ENCODE results near the gene TET2. TPM values are rescaled to one million over a fixed set of nuclear protein-coding genes. Genes with fewer than 3 reads are reported as not detected.

Gene TET2
- total RNA-seq, 1 experiment from 2014 or later: 3.4 TPM

DNA sequence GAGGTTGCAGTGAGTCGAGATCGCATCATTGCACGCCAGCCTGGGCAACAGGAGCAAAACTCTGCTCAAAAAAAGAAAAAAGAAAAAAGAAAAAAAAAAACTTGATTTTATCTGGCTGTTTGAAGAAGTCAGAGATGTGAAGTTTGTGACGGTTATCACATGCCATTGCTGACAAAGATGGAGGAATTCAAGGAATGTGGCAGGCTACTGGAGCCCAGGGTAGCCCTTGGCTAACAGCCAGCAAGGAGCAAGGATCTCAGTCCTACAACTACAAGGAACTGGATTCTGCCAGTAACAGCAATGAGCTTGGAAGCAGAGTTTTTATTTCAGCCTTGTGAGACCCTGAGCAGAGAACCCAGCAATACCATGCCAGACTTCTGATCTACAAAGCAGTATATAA lies 24.3 kb upstream of the TET2 start:
- ATAC-seq (peak; percentile 99), DNase-seq (ENCODE audit: low spot score) (peak; percentile 47)
- H3K27me3 Mint-ChIP-seq (ENCODE audit: low read depth): no peaks in the 10 kb centered on the region; the same call in none of the 2 replicates
- no peaks in the 10 kb centered on the region for H3K36me3 Mint-ChIP-seq
- H3K4me3 Mint-ChIP-seq: no peak overlapping the region
- CTCF ChIA-PET: no interaction called here
- H3K27ac Mint-ChIP-seq: peak overlapping the region; percentile 65; the same call in 1 of the 2 replicates
- TF ChIP-seq, protein P1, sequence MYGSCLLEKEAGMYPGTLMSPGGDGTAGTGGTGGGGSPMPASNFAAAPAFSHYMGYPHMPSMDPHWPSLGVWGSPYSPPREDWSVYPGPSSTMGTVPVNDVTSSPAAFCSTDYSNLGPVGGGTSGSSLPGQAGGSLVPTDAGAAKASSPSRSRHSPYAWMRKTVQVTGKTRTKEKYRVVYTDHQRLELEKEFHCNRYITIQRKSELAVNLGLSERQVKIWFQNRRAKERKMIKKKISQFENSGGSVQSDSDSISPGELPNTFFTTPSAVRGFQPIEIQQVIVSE (CRISPR knock-in tag; IDR thresholded peaks at IDR 0.05; ENCODE audit: borderline replicate concordance): no peak
- peak; percentile 71; the same call in 1 of the 2 replicates for TF ChIP-seq TEAD4 (CRISPR knock-in tag; IDR thresholded peaks at IDR 0.05)
- peak; percentile 62; the same call in 1 of the 2 replicates for TF ChIP-seq TEAD1 (CRISPR knock-in tag; IDR thresholded peaks at IDR 0.05)
- POLR2A ChIA-PET: no interaction called here
- no peaks in the 10 kb centered on the region for H3K9me3 Mint-ChIP-seq
- peaks cover 6% of the 10 kb centered on the region for H3K4me1 Mint-ChIP-seq

DNA sequence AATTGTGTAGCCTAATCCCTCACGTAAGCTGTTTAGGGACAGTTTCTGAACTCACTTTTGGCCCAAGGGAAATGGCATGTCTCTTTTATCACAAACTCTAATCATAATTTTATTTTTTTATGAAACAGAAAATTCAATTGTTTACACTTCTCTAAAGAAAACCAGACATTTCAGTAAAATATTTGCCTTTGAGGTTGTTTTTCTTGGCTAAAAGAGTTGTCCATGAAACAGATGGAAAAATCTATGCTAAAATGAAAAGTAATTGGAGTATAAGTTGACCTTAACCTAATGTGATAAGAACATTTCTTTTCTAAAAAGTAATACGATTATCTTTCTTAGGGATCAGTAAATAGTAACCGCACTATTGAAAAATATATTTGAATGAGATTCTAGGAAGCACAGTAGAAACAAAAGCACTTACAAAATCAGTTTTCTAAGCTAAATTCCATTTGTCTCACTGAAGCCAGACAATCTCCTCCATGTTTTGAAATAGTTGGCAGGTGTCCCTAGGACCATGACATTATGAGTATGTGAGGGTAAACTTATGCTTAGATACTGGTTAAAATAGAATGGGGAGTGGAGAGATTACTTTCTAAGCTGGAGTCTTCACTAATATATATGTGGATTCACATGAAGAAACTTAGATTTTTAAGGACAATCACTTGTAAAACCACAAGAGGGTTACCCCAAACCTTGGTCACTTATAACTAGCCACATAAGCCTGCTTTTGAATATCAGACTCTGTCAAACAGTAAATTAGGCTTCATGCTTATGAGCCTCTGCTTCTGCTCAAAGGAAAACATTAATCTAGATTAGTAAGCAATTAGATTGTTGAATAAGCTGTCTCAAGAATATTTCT lies 20.1 kb upstream of the TET2 start:
- ChIA-PET CTCF (no interaction called here), POLR2A (no interaction called here)
- H3K27ac Mint-ChIP-seq: no peak overlapping the region

More for the DNA sequence above, 20.1 kb upstream of the TET2 start:
- DNase-seq (ENCODE audit: low spot score) (no peak), ATAC-seq (no peak)
- Mint-ChIP-seq H3K27me3 (ENCODE audit: low read depth) (peaks cover 19% of the 10 kb centered on the region), H3K4me3 (no peak overlapping the region), H3K4me1 (peaks cover 6% of the 10 kb centered on the region), H3K9me3 (no peaks in the 10 kb centered on the region), H3K36me3 (no peaks in the 10 kb centered on the region)
- TF ChIP-seq MYBL2 (CRISPR knock-in tag; IDR thresholded peaks at IDR 0.05) (no peak), RORB (CRISPR knock-in tag; IDR thresholded peaks at IDR 0.05) (no peak), JAZF1 (CRISPR knock-in tag; IDR thresholded peaks at IDR 0.05) (no peak), SMAD3 (CRISPR knock-in tag; IDR thresholded peaks at IDR 0.05; ENCODE audit: borderline replicate concordance) (no peak), NFE2L1 (CRISPR knock-in tag; IDR thresholded peaks at IDR 0.05) (no peak), SP1 (CRISPR knock-in tag; conservative IDR thresholded peaks at IDR 0.05) (no peak), EMX1 (CRISPR knock-in tag; IDR thresholded peaks at IDR 0.05) (no peak), NR3C1 (CRISPR knock-in tag; conservative IDR thresholded peaks at IDR 0.05; ENCODE audit: low read depth) (no peak), JUN (CRISPR knock-in tag; IDR thresholded peaks at IDR 0.05) (no peak), ZNF263 (CRISPR knock-in tag; IDR thresholded peaks at IDR 0.05; ENCODE audit: low read depth) (no peak), NFYB (CRISPR knock-in tag; conservative IDR thresholded peaks at IDR 0.05; ENCODE audit: low read depth) (no peak), MXD4 (CRISPR knock-in tag; IDR thresholded peaks at IDR 0.05; ENCODE audit: borderline replicate concordance) (no peak), ZNF425 (CRISPR knock-in tag; conservative IDR thresholded peaks at IDR 0.05) (no peak), ATF6 (CRISPR knock-in tag; IDR thresholded peaks at IDR 0.05) (no peak), E2F4 (CRISPR knock-in tag; IDR thresholded peaks at IDR 0.05; ENCODE audit: borderline replicate concordance, low read depth) (no peak), ATF1 (CRISPR knock-in tag; IDR thresholded peaks at IDR 0.05) (no peak)
- TF ChIP-seq, protein P2, sequence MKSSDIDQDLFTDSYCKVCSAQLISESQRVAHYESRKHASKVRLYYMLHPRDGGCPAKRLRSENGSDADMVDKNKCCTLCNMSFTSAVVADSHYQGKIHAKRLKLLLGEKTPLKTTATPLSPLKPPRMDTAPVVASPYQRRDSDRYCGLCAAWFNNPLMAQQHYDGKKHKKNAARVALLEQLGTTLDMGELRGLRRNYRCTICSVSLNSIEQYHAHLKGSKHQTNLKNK (CRISPR knock-in tag; IDR thresholded peaks at IDR 0.05): no peak
- TF ChIP-seq, protein P3, sequence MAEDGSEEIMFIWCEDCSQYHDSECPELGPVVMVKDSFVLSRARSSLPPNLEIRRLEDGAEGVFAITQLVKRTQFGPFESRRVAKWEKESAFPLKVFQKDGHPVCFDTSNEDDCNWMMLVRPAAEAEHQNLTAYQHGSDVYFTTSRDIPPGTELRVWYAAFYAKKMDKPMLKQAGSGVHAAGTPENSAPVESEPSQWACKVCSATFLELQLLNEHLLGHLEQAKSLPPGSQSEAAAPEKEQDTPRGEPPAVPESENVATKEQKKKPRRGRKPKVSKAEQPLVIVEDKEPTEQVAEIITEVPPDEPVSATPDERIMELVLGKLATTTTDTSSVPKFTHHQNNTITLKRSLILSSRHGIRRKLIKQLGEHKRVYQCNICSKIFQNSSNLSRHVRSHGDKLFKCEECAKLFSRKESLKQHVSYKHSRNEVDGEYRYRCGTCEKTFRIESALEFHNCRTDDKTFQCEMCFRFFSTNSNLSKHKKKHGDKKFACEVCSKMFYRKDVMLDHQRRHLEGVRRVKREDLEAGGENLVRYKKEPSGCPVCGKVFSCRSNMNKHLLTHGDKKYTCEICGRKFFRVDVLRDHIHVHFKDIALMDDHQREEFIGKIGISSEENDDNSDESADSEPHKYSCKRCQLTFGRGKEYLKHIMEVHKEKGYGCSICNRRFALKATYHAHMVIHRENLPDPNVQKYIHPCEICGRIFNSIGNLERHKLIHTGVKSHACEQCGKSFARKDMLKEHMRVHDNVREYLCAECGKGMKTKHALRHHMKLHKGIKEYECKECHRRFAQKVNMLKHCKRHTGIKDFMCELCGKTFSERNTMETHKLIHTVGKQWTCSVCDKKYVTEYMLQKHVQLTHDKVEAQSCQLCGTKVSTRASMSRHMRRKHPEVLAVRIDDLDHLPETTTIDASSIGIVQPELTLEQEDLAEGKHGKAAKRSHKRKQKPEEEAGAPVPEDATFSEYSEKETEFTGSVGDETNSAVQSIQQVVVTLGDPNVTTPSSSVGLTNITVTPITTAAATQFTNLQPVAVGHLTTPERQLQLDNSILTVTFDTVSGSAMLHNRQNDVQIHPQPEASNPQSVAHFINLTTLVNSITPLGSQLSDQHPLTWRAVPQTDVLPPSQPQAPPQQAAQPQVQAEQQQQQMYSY (CRISPR knock-in tag; IDR thresholded peaks at IDR 0.05): no peak

Measured in WTC11 (cell line).